Measurements from ENCODE around the gene ZNF124.
"Not testable (repeated sequence)": the region's sequence is repeated elsewhere in the genome, so short reads cannot be mapped to it uniquely, and the experiment has no call there.

GRCh38 chr1:247147120-247147519 is 24.7 kb downstream of the ZNF124 start:
- TF ChIP-seq POLR2AphosphoS5 (IDR thresholded peaks at IDR 0.05; ENCODE audit: borderline replicate concordance, low read depth, low read length); EZH2 (IDR thresholded peaks at IDR 0.05); FOXP2 (optimal IDR thresholded peaks at IDR 0.05; ENCODE audit: control extremely low read depth, extremely low read length, insufficient read depth): not testable (repeated sequence)
